EL (cell line): Measurements from ENCODE around the gene PCID2.
A peak's percentile ranks its signal among the peaks of the same experiment; 100 is the strongest.

ENCODE experiments used
- DNase-seq: peaks from one replicate; pipeline ENCODE4 v3.0.0-alpha.2; 2016

The PCID2 gene

GRCh38 chr13:113219256-113219940 lies 10.9 kb upstream of the PCID2 start:
- peak; percentile 30 for DNase-seq

GRCh38 chr13:113218586-113218985 lies 10.1 kb upstream of the PCID2 start:
- DNase-seq: no peak

GRCh38 chr13:113216254-113217048 lies 8.0 kb upstream of the PCID2 start:
- peak; percentile 61 for DNase-seq

DNA sequence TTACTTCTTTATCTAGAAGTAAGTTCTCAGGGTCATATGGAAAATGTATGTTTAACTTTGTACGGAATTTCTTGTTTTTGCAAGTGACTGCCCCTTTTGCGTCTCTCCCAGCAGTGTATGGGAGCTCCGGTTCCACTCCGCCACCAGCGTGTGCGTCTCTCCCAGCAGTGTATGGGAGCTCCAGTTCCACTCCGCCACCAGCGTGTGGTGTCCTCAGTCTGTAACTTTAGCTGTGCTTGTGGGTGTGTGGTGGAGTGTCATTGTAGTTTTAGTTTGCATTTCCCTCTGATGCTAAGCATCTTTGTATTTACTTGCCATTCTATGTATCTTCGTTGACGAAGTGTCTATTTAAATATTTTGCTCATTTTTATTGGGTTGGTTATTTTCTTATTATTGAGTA lies 3.3 kb upstream of the PCID2 start:
- DNase-seq: no peak

DNA sequence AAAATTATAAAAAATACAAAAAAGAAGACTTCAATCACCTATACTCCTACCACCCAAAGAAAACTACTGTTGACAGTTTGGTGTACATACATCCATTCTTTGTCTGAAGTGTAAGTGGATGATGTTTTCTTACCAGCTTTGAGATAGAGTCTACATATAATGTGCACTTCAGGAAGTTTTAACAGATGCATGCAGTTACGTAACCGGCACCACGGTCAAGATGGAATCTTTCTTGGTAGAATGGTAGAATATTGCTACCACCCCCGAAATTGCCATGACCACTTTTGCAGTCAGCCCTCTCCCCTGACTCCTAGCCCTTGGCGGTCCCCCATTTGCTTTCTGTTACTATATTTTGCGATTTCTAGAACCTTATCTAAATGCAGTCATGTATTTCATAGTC lies 2.4 kb upstream of the PCID2 start:
- no peak for DNase-seq

DNA sequence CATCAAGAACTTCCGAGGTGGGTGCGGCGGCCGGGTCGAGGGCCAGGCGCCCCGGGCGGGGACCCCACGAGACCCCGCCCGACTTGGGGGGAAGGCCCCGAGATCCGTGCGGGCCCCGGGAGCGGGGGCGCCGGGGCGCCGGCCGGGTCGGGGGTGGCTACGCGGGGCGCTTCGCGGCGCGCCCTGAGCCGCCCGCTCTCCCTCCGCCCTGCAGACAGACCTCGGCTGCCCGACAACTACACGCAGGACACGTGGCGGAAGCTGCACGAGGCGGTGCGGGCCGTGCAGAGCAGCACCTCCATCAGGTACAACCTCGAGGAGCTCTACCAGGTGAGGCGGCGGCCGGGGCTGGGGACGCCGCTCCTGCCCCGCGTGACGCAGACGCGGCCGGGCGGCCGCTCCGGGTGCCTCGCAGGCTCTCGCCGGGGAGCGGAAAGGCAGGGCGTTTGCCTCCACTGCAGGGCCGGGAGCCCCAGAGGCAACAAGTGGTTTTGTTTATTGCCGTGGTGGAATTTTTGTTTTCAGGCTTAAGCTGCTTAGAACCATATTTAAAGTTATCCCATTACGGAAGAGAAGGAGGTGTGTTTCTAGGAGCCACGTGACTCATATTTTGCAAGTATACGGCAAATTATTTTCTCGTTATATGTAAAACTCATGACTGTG lies 1.4 kb upstream of the PCID2 start:
- DNase-seq: peak; percentile 66

DNA sequence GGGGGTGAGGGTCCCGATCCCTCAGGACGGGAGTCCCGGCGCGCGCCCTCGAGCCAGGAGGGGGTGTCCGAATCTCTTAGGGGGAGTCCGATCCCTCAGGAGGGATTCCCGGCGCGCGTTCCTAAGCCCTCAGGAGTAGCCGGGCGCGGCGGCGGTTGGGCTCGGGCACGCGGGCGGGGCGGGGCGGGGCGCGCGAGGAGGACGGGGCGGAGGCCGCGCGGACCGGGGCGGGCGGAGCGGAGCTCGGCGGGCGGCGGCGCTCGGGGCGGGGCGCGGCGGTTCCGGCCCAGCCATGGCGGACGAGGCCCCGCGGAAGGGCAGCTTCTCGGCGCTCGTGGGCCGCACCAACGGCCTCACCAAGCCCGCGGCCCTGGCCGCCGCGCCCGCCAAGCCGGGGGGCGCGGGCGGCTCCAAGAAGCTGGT lies 878 bp upstream of the PCID2 start, which contains the start of gene CUL4A:
Gene CUL4A (plus strand): TSS at position 278 of the 423 bp plus-strand sequence. CDS start 15 bp downstream, at position 293.
- peak; percentile 85 for DNase-seq

- DNase-seq: peak; percentile 61
Observed at GRCh38 chr13:113207890-113208420, 514 bp downstream of the PCID2 start.

- no peak for DNase-seq
Observed at GRCh38 chr13:113207460-113207859, 1.0 kb downstream of the PCID2 start.

- DNase-seq: no peak
Observed at GRCh38 chr13:113205428-113205931, 3.0 kb downstream of the PCID2 start.

- no peak for DNase-seq
Observed at GRCh38 chr13:113204378-113204734, 4.1 kb downstream of the PCID2 start.

DNA sequence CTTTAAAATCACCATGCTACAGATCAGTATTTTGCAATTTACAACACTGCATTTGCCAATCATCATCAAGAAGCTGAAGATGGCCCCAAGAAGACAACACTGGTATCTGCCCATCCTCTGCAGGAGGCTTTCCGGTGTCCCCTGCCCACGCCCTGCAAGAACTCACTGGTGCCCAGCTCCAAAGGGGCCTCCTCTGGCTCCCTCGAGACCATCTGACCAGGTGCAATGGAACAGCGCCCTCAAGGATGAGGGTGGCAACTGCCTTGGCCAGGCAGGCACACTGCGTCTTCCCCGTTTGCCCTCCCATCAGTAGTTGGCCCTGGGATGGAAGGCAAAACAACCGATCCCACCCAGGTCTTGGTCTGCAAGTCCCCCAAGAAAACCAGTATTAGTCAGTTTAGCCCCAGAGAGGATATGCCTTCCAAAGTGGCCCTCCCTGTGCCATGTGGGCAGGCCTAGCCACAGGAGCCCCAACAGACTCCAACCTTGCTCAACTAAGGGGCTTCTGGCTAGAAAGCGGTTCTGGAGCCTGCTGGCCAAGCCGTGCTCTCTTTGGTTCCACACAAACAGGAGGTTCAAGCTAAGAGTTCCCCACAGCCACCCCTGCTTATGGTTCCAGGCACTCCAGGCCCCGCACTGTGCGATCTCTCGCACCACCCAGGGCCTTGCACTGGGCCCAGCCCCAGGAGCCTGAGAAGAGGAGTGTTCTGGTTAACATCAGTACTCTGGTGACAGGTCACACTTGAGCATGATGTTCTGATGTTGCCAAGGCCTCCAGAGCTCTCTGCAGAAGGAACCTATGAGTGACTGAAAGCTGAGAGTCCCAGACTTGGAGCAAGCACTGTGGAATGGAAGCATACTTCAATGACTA lies 4.7 kb downstream of the PCID2 start:
- no peak for DNase-seq

DNA sequence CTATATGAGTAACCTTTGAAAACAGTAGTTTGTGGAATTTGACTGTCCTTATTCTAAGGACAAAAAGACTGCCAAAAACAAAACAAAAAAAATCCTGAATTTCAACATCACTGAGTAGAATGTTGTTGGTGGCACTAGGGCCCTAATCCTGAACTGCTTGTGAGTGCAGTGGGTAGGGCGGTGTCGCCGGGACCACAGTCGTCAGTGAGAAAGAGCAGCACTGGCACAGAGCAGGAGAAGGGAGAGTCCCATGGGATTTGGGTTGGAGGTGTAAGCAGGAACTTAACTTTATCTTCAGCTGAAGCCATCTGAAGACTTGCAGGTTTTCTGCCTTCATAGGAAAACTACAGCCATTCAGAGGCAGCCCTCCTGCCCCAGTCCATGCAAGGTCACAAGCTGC lies 5.6 kb downstream of the PCID2 start:
- no peak for DNase-seq

DNA sequence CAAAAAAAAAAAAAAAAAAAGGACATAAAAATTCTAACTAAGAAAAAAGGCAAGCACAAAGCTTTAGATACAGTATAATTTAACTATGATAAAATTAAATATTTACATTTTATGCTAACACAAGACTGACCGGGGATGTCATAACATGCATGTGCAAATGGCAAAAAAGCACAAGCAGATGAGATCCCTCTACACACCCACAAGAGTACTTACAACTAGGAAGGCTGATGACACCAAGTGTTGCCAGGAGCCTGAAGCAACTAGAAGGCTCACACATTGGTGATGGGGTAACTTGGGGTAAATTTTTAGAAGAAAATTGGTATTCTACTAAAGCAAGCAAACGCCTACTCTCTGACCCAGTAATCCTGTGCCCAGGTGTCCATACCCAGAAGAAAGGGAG lies 6.7 kb downstream of the PCID2 start:
- no peak for DNase-seq

DNA sequence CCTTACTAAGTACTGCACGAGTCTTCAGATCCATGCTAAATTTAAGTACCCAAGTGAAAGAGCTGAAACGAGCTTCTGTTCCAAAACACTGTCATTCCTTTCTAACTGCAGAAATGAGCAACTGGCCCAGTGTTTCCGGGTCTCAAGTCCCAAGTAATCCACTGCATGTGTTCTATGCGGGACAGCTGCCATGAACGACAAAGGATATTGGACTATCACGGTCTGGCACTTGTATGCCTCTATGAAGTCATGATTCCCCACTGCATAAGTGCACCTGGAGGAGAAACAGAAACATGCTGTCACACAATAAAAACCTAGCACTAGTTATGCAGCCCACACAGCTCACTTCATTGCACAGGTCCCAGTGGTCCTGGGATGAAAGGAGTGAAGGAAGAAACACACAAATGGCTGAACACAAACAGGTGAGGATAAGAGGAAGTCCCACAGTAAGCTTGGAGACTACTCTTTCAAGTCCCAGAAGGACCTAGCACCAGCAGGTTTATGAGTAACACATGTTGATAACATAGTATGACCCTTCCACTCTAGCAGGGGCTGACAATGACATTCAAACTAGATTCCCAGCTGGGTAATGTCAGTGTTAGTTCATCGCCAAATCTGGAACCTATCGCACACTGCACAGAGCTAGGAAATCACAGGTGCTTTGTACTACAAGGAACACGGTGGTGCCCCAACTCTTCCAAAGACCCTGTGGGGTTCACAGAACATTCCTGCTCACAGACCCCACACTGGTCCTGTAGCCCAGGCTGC lies 11.3 kb downstream of the PCID2 start:
- DNase-seq: no peak

- DNase-seq: no peak
Observed at GRCh38 chr13:113195360-113195759, 13.1 kb downstream of the PCID2 start.

- peak; percentile 71 for DNase-seq
Observed at GRCh38 chr13:113192902-113193301, 15.6 kb downstream of the PCID2 start.

DNA sequence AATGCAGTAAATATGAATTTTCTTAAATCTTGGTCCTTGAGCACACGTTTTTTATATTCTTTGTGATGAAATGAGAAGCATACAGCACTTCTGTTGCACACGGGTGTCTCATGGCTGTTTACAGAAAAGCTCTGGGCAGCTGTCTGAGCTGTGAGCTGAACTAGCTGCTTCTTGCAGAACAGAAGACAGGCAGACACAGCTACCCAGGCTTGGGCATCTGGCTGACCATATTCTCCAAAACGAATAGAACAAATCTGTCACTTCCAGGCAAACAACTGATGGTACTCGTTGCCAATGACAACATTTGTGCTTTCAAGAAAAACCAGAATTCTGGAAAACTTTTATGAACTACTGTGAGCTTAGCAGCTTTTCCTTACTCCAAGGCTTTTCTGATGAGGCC lies 16.2 kb downstream of the PCID2 start:
- DNase-seq: no peak

- DNase-seq: no peak
Observed at GRCh38 chr13:113190181-113190580, 18.3 kb downstream of the PCID2 start.

GRCh38 chr13:113187883-113188665 lies 20.4 kb downstream of the PCID2 start:
- no peak for DNase-seq

GRCh38 chr13:113187263-113187669 lies 21.2 kb downstream of the PCID2 start:
- peak; percentile 100 for DNase-seq
